ENCODE data around the gene FMN2. TPM values are rescaled to one million over a fixed set of nuclear protein-coding genes. Genes with fewer than 3 reads are reported as not detected.

FMN2 gene
- polyA plus RNA-seq, 2 of the 4 experiments (the other 2 are of a cell fraction) = 2.8 to 4.2 TPM

GRCh38 chr1:240190881-240191401, 99.3 kb downstream of the FMN2 start:
- FAIRE-seq (peak; percentile 83), ATAC-seq (peak; percentile 97 to 98), DNase-seq (ENCODE audit: low read depth in 1 of 2, low spot score in 1 of 2) (peak; percentile 63 to 87)
- no peaks in the 10 kb centered on the region for H3K9me3 ChIP-seq
- CTCF ChIA-PET = interaction anchor here (0.6 to 1.8 kb wide), 18 partner anchors 12 to 541 kb away, joined by 3 to 28 read pairs (median 3); no protein-coding TSS in a partner anchor
- H3K27ac ChIP-seq = peak overlapping the region; percentile 12 to 64; a peak in 4 of 6 replicates
- 2% methylated on average over 6 of the region's 6 CpGs for WGBS (ENCODE audit: missing lambda C conversion rate)
- H3K4me2 ChIP-seq = peak overlapping the region; percentile 56
- peaks cover 23% of the 10 kb centered on the region for H3K4me1 ChIP-seq
- no peak overlapping the region for H3K4me3 ChIP-seq
- POLR2A ChIA-PET = interaction anchor here (0.7 kb wide), 1 partner anchor 541 kb away, joined by 3 read pairs; no protein-coding TSS in a partner anchor
- no peak for TF ChIP-seq TFCP2L1 (CRISPR knock-in tag; IDR thresholded peaks at IDR 0.05)
- TF ChIP-seq RAD21 (conservative IDR thresholded peaks at IDR 0.05 in 1 of 2, IDR thresholded peaks at IDR 0.05 in 1 of 2) = peak; percentile 90 to 95
- no peak for TF ChIP-seq ESRRA (IDR thresholded peaks at IDR 0.05; ENCODE audit: borderline replicate concordance, low read length)
- TF ChIP-seq CHD2 (IDR thresholded peaks at IDR 0.05; ENCODE audit: low read length, partially characterized antibody) = no peak
- TF ChIP-seq PBX3 (IDR thresholded peaks at IDR 0.05) = no peak
- no peak for TF ChIP-seq NR3C1 (IDR thresholded peaks at IDR 0.05)
- TF ChIP-seq HMGXB4 (CRISPR knock-in tag; IDR thresholded peaks at IDR 0.05; ENCODE audit: borderline replicate concordance) = no peak
- TF ChIP-seq CEBPB (IDR thresholded peaks at IDR 0.05) = no peak
- TF ChIP-seq FOSB (CRISPR knock-in tag; IDR thresholded peaks at IDR 0.05) = no peak
- TF ChIP-seq TP53 (CRISPR knock-in tag; IDR thresholded peaks at IDR 0.05) = no peak
- TF ChIP-seq FOXS1 (CRISPR knock-in tag; IDR thresholded peaks at IDR 0.05) = no peak
- TF ChIP-seq EP300 (IDR thresholded peaks at IDR 0.05) = peak in 1 of 2 experiments; percentile 39; a peak in 1 of 5 replicates
- no peak for TF ChIP-seq RARB (CRISPR knock-in tag; IDR thresholded peaks at IDR 0.05)
- no peak for TF ChIP-seq POLR2A (IDR thresholded peaks at IDR 0.05; ENCODE audit: low read length)
- TF ChIP-seq ZNF302 (CRISPR knock-in tag; IDR thresholded peaks at IDR 0.05) = no peak
- peak; percentile 79 for TF ChIP-seq JUNB (IDR thresholded peaks at IDR 0.05)
- TF ChIP-seq MAZ (IDR thresholded peaks at IDR 0.05; ENCODE audit: borderline replicate concordance, low read depth, low read length) = no peak
- TF ChIP-seq MYC (IDR thresholded peaks at IDR 0.05; ENCODE audit: borderline replicate concordance, low read length) = no peak
- TF ChIP-seq EHMT2 (IDR thresholded peaks at IDR 0.05; ENCODE audit: low read depth) = no peak
- TF ChIP-seq HOXB5 (CRISPR knock-in tag; IDR thresholded peaks at IDR 0.05) = no peak
- no peak for TF ChIP-seq REST (IDR thresholded peaks at IDR 0.05)
- TF ChIP-seq HOXB13 (CRISPR knock-in tag; IDR thresholded peaks at IDR 0.05; ENCODE audit: low read depth) = no peak
- TF ChIP-seq ZSCAN20 (CRISPR knock-in tag; IDR thresholded peaks at IDR 0.05) = no peak
- no peak for TF ChIP-seq POLR2AphosphoS2 (conservative IDR thresholded peaks at IDR 0.05; ENCODE audit: low read length)
- TF ChIP-seq KDM5A (IDR thresholded peaks at IDR 0.05) = 0 out of 2 replicates have a peak, but pooled peaks have one; percentile 16
- no peak for TF ChIP-seq CBX2 (IDR thresholded peaks at IDR 0.05; ENCODE audit: borderline replicate concordance, low read depth)
- no peak for TF ChIP-seq NFE2L2 (conservative IDR thresholded peaks at IDR 0.05; ENCODE audit: low read length)
- no peak for TF ChIP-seq BHLHE40 (IDR thresholded peaks at IDR 0.05; ENCODE audit: low read depth, low read length)
- TF ChIP-seq ZC3H11A (IDR thresholded peaks at IDR 0.05) = no peak
- TF ChIP-seq MAFK (IDR thresholded peaks at IDR 0.05; ENCODE audit: partially characterized antibody) = peak; percentile 24
- TF ChIP-seq ATOH8 (CRISPR knock-in tag; IDR thresholded peaks at IDR 0.05; ENCODE audit: low read depth) = no peak
- no peak for TF ChIP-seq RFX5 (IDR thresholded peaks at IDR 0.05)
- peak; percentile 91 for TF ChIP-seq SMC3 (IDR thresholded peaks at IDR 0.05)
- TF ChIP-seq EHF (CRISPR knock-in tag; IDR thresholded peaks at IDR 0.05) = no peak
- TF ChIP-seq HES2 (IDR thresholded peaks at IDR 0.05) = no peak
- peak; percentile 40; the same call in 1 of the 2 replicates for TF ChIP-seq MAX (IDR thresholded peaks at IDR 0.05)
